PC-3 (cell line): ENCODE results near the gene GPR37L1. TPM values are rescaled to one million over a fixed set of nuclear protein-coding genes. Genes with fewer than 3 reads are reported as not detected.

Experiments used
- ATAC-seq: fragments of 200-7000 bp; cut with Tn5 transposase; 2 replicates; pipeline ENCODE4 v1.9.1; 2020; ENCODE audit warnings: mild to moderate bottlenecking, moderate library complexity
- BruUV-seq: library from RNA; stranded (reverse); fragments of 400-500 nt; replicated peaks from 2 replicates; lab custom pipeline; 2021; lab: Mats Ljungman, UMichigan
- CTCF ChIA-PET: fragments of 300-600 bp; sonication (Branson Sonifier 250); formaldehyde crosslinking; loops from one replicate; lab custom pipeline; 2022; ENCODE audit warnings: antibody characterized with exemption; lab: Charles Lee
- POLR2A ChIA-PET: fragments of 300-600 bp; sonication (Branson Sonifier 250); formaldehyde crosslinking; loops from one replicate; lab custom pipeline; 2022; ENCODE audit warnings: antibody characterized with exemption; ENCODE audit not compliant: unreplicated experiment; lab: Charles Lee
- DNase-seq: peaks from one replicate; pipeline ENCODE4 v3.0.0-alpha.2; 2015
- H2AFZ ChIP-seq: fragments of 300-600 bp; sonication (generic); 2 replicates; pipeline ENCODE4 v1.6.0; 2016; ENCODE audit warnings: antibody characterized with exemption, low read length
- H3F3A ChIP-seq: fragments of 300-600 bp; sonication (generic); one replicate; pipeline ENCODE4 v1.6.0; 2017; ENCODE audit warnings: antibody characterized with exemption, low read length, control low read depth, mild to moderate bottlenecking; ENCODE audit not compliant: unreplicated experiment
- H3K27ac ChIP-seq: fragments of 300-600 bp; sonication (generic); 2 replicates; pipeline ENCODE4 v1.5.1; 2016; ENCODE audit warnings: mild to moderate bottlenecking, low read length
- H3K27me3 ChIP-seq: fragments of 300-600 bp; sonication (generic); 2 replicates; pipeline ENCODE4 v1.6.1; 2016; ENCODE audit warnings: low read length, mixed read lengths
- H3K36me3 ChIP-seq: fragments of 300-600 bp; sonication (generic); 2 replicates; pipeline ENCODE4 v1.6.1; 2016; ENCODE audit warnings: low read depth, mixed run types, low read length, mixed read lengths
- H3K4me1 ChIP-seq: fragments of 300-600 bp; sonication (generic); 2 replicates; pipeline ENCODE4 v1.5.1; 2016; ENCODE audit warnings: low read length; ENCODE audit not compliant: insufficient read depth
- H3K4me2 ChIP-seq: fragments of 300-600 bp; sonication (generic); 2 replicates; pipeline ENCODE4 v1.6.0; 2016; ENCODE audit warnings: low read length
- H3K4me3 ChIP-seq: fragments of 300-600 bp; sonication (generic); 2 replicates; pipeline ENCODE4 v1.5.1; 2016; ENCODE audit warnings: mild to moderate bottlenecking, low read length, mixed read lengths
- H3K79me2 ChIP-seq: fragments of 300-600 bp; sonication (generic); 2 replicates; pipeline ENCODE4 v1.6.1; 2017; ENCODE audit warnings: low read length, mixed read lengths
- H3K9ac ChIP-seq: fragments of 300-600 bp; sonication (generic); 2 replicates; pipeline ENCODE4 v1.6.0; 2016; ENCODE audit warnings: mild to moderate bottlenecking, low read length
- H3K9me2 ChIP-seq: fragments of 300-600 bp; sonication (generic); replicated peaks from 2 replicates; pipeline ENCODE4 v1.6.1; 2016; ENCODE audit warnings: mixed run types, low read length, mixed read lengths
- H3K9me3 ChIP-seq: fragments of 300-600 bp; sonication (generic); 2 replicates; pipeline ENCODE4 v1.6.1; 2016; ENCODE audit warnings: low read length, mixed read lengths
- H4K20me1 ChIP-seq: fragments of 300-600 bp; sonication (generic); 2 replicates; pipeline ENCODE4 v1.6.1; 2016; ENCODE audit warnings: low read length, mixed read lengths
- CTCF ChIP-seq: fragments of 300-600 bp; sonication (generic); conservative IDR thresholded peaks from 2 replicates; pipeline ENCODE4 v1.5.1; 2017; ENCODE audit warnings: antibody characterized with exemption, low read depth, mild to moderate bottlenecking, low read length
- EZH2 ChIP-seq: fragments of 300-600 bp; sonication (generic); IDR thresholded peaks from one replicate; pipeline ENCODE4 v1.6.1; 2017; ENCODE audit warnings: antibody characterized with exemption, mild to moderate bottlenecking, low read length; ENCODE audit not compliant: unreplicated experiment
- EZH2phosphoT487 ChIP-seq: fragments of 300-600 bp; sonication (generic); IDR thresholded peaks from 2 replicates; pipeline ENCODE4 v1.6.1; 2018; ENCODE audit warnings: mild to moderate bottlenecking, antibody characterized with exemption, low read length, borderline replicate concordance
- intact Hi-C: fragments of 100-400 bp; cut with micrococcal nuclease; formaldehyde crosslinking; loops from 2 replicates; pipeline ENCODE4 v1.9.0; 2023
- total RNA-seq: library from RNA; depleted of rRNA; stranded (reverse); fragments of >200 nt; gene quantifications from 2 replicates; pipeline ENCODE4 v1.2.3, GENCODE V29; 2014

GPR37L1 gene
- total RNA-seq, 1 experiment from 2014 or later: 0.04 TPM

GRCh38 chr1:202129453-202130296 is 7.0 kb downstream of the GPR37L1 start:
- ATAC-seq (no peak; the same call in 1 of the 2 replicates), DNase-seq (no peak)
- intact Hi-C loops: no loop called here
- H3K4me2 ChIP-seq: no peak overlapping the region
- H3K4me1 ChIP-seq: no peaks in the 10 kb centered on the region
- H4K20me1 ChIP-seq: no peaks in the 10 kb centered on the region
- H2AFZ ChIP-seq: no peak overlapping the region
- no peaks in the 10 kb centered on the region for H3K79me2 ChIP-seq
- CTCF ChIA-PET: no interaction called here
- no peaks in the 10 kb centered on the region for H3K9me2 ChIP-seq
- H3K9ac ChIP-seq: no peak overlapping the region
- H3K27ac ChIP-seq: no peak overlapping the region
- H3K4me3 ChIP-seq: no peak overlapping the region
- TF ChIP-seq EZH2 (no peak), EZH2phosphoT487 (no peak), CTCF (no peak)
- no peaks in the 10 kb centered on the region for H3F3A ChIP-seq
- H3K9me3 ChIP-seq: no peaks in the 10 kb centered on the region
- H3K36me3 ChIP-seq: no peaks in the 10 kb centered on the region
- POLR2A ChIA-PET: interaction anchor here (0.6 kb wide), 1 partner anchor 120 kb away, joined by 3 read pairs; the partner anchor contains the start of gene ELF3
- no peaks in the 10 kb centered on the region for H3K27me3 ChIP-seq
- BruUV-seq: no TSS peak

DNA sequence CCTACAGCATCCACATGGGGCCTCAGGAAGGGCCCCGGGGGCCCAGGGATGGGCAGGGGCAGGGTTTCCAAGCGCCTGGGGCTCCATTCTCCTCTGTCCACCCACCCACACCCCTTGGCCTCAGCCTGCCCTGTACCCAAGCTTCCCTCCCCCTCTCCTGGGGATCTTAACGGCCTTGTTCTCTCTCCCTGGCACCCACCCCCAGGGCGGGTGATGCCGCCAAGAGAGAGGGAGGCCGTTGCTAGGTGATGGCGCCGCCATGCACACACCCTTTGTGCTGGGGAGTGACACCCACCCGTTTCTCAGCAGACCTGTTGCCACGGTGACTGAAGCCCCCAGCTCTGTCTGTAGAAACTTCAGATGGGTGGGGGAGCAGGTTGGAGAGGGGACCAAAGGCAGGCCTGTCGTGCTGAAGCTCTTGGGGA is 7.6 kb downstream of the GPR37L1 start:
- H4K20me1 ChIP-seq: no peaks in the 10 kb centered on the region
- intact Hi-C loops: no loop called here
- BruUV-seq: no TSS peak
- H3K27me3 ChIP-seq: no peaks in the 10 kb centered on the region
- H3K4me2 ChIP-seq: no peak overlapping the region
- H3K4me3 ChIP-seq: no peak overlapping the region
- H2AFZ ChIP-seq: no peak overlapping the region
- H3K9me2 ChIP-seq: no peaks in the 10 kb centered on the region
- H3K9ac ChIP-seq: no peak overlapping the region
- no peaks in the 10 kb centered on the region for H3K36me3 ChIP-seq
- H3K4me1 ChIP-seq: no peaks in the 10 kb centered on the region
- H3K27ac ChIP-seq: no peak overlapping the region
- ATAC-seq (peak; percentile 33; the same call in 1 of the 2 replicates), DNase-seq (no peak)
- TF ChIP-seq EZH2 (no peak), EZH2phosphoT487 (no peak)
- no peaks in the 10 kb centered on the region for H3K79me2 ChIP-seq
- H3K9me3 ChIP-seq: no peaks in the 10 kb centered on the region
- CTCF ChIA-PET: no interaction called here
- POLR2A ChIA-PET: interaction anchor here (0.6 kb wide), 1 partner anchor 120 kb away, joined by 3 read pairs; the partner anchor contains the start of gene ELF3
- H3F3A ChIP-seq: no peaks in the 10 kb centered on the region

DNA sequence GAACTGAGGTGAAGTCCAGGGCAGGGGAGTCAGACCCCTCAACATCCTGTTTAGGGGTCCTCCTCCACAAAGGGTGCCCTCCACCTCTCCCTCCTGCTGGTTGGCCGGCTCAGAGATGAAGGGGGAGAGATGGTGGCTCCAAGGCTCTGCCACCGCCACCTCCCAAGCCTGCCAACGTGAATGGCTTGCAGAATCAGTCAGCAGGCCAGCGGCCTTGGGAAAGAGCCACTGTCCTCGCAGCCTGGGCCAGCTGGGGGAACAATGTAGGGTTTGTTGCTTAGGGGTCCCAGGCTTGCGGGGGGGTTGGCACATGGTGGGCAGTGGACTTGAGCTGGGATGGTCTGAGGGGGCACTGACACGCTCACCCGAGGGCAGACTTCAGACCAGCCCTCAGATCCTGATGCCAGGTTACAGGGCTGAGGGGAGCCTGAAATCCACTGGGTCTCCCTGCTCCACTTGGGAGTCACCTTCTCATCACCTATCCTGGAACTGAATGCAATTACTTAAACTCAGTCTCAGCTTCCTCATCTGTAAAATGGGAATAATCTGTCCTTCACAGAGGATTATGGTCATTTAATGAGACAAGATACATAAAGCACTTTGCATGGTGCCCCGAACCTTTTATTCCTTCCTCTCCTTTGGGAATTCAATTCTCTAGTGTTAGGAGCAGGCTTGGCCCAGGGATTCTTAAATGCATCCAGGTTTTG is 8.3 kb downstream of the GPR37L1 start:
- Histone ChIP-seq H3K9me2 (no peaks in the 10 kb centered on the region), H3F3A (no peaks in the 10 kb centered on the region), H3K9ac (no peak overlapping the region), H3K4me3 (no peak overlapping the region), H3K27ac (no peak overlapping the region), H3K4me2 (no peak overlapping the region), H3K4me1 (no peaks in the 10 kb centered on the region), H3K27me3 (no peaks in the 10 kb centered on the region), H4K20me1 (no peaks in the 10 kb centered on the region), H3K9me3 (no peaks in the 10 kb centered on the region), H3K79me2 (no peaks in the 10 kb centered on the region), H3K36me3 (no peaks in the 10 kb centered on the region), H2AFZ (no peak overlapping the region)
- no TSS peak for BruUV-seq
- intact Hi-C loops: no loop called here
- DNase-seq (no peak), ATAC-seq (no peak)
- ChIA-PET CTCF (interaction anchor here (0.7 kb wide), 1 partner anchor 18 kb away, joined by 3 read pairs; no protein-coding TSS in a partner anchor), POLR2A (interaction anchor here (0.6 kb wide), 1 partner anchor 121 kb away, joined by 3 read pairs; the partner anchor contains the start of gene ELF3)
- TF ChIP-seq CTCF (no peak), EZH2 (no peak), EZH2phosphoT487 (no peak)
